ENCODE measurements around the gene COBL. TPM values are rescaled to one million over a fixed set of nuclear protein-coding genes. Genes with fewer than 3 reads are reported as not detected.

COBL gene
- 0.49 and 0.89 TPM in 2 replicates for total RNA-seq

GRCh38 chr7:51316666-51317581 is at the start of gene COBL:
Gene COBL (minus strand): TSS chr7:51316809. CDS start chr7:51316633, 176 bp downstream.

